Smooth muscle cell (in vitro differentiated cells): ENCODE data around the gene ADM5. TPM values are rescaled to one million over a fixed set of nuclear protein-coding genes. Genes with fewer than 3 reads are reported as not detected.

ENCODE experiments used
- DNase-seq: peaks from one replicate; lab custom pipeline; 2025; ENCODE audit not compliant: unreplicated experiment; lab: John Stamatoyannopoulos, UW
- H2AFZ ChIP-seq: fragments of 200-600 bp; sonication (generic); 2 replicates; pipeline ENCODE4 v1.6.0; 2016; ENCODE audit warnings: antibody characterized with exemption, low read depth, mild to moderate bottlenecking
- H3F3A ChIP-seq: fragments of 200-600 bp; sonication (generic); 2 replicates; pipeline ENCODE4 v1.6.0; 2017; ENCODE audit warnings: antibody characterized with exemption, low read depth
- H3K27ac ChIP-seq: fragments of 200-600 bp; sonication (generic); 2 replicates; pipeline ENCODE4 v1.5.1; 2016; ENCODE audit warnings: low read depth, mild to moderate bottlenecking
- H3K27me3 ChIP-seq: fragments of 200-600 bp; sonication (generic); 2 replicates; pipeline ENCODE4 v1.6.1; 2016; ENCODE audit warnings: low read depth, mild to moderate bottlenecking
- H3K36me3 ChIP-seq: fragments of 200-600 bp; sonication (generic); 2 replicates; pipeline ENCODE4 v1.5.1; 2016; ENCODE audit warnings: low read depth
- H3K4me1 ChIP-seq: fragments of 200-600 bp; sonication (generic); 2 replicates; pipeline ENCODE4 v1.5.1; 2016; ENCODE audit warnings: low read depth
- H3K4me2 ChIP-seq: fragments of 200-600 bp; sonication (generic); 2 replicates; pipeline ENCODE4 v1.6.0; 2016; ENCODE audit warnings: mild to moderate bottlenecking
- H3K4me3 ChIP-seq: fragments of 200-600 bp; sonication (generic); 2 replicates; pipeline ENCODE4 v1.5.1; 2016; ENCODE audit warnings: mild to moderate bottlenecking
- H3K79me2 ChIP-seq: fragments of 200-600 bp; sonication (generic); 2 replicates; pipeline ENCODE4 v1.6.0; 2016; ENCODE audit warnings: low read depth, mild to moderate bottlenecking
- H3K9ac ChIP-seq: fragments of 200-600 bp; sonication (generic); 2 replicates; pipeline ENCODE4 v1.6.0; 2016; ENCODE audit warnings: low read depth
- H3K9me3 ChIP-seq: fragments of 200-600 bp; sonication (generic); replicated peaks from 2 replicates; pipeline ENCODE4 v1.5.1; 2016; ENCODE audit warnings: low read depth
- H4K20me1 ChIP-seq: fragments of 200-600 bp; sonication (generic); 2 replicates; pipeline ENCODE4 v1.6.0; 2016; ENCODE audit warnings: low read depth
- CTCF ChIP-seq: fragments of 200-600 bp; sonication (generic); IDR thresholded peaks from 2 replicates; pipeline ENCODE4 v1.5.1; 2017; ENCODE audit warnings: borderline replicate concordance, mild to moderate bottlenecking, antibody characterized with exemption; ENCODE audit not compliant: insufficient read depth, poor library complexity, severe bottlenecking
- WGBS: methylation state at CpG from one replicate; pipeline ENCODE4 v1.1.7; 2016; ENCODE audit warnings: low lambda C conversion rate; 5-methylcytosine and 5-hydroxymethylcytosine counted together
- polyA plus RNA-seq: library from polyadenylated mRNA; unstranded; fragments of >200 nt; fragmentation: Nextera tagmentation; extraction: Ambion mirVana; gene quantifications from 2 replicates; pipeline ENCODE4 v1.2.1, GENCODE V29; 2016
- total RNA-seq: library from RNA; depleted of rRNA; stranded (reverse); fragments of >200 nt; gene quantifications from 2 replicates; pipeline ENCODE4 v1.2.3, GENCODE V29; 2014

The ADM5 gene
- total and polyA plus RNA-seq, 2 experiments from 2014 or later = 1.7 to 3.6 TPM

DNA sequence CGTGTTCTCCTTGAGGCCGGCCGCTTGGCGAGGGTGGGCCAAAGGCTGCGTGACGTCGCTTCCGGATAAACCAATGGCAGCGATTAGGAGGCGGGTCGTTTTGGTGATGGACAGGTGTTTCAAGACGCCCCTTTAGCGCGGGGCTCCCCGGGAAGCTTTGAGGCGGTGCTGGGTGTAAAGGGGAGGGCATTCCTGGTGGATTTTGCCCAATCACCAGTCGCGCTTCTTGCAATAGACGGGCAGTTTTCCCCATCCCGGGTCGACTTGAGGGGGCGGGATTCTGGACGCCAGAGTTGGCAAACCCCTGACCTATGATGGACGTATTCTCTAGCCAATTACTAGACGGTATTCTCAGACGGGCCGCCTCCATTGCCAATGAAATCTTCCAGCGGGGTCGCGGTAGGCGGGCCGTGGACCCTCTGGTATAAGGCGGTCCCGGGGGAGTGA lies 12.6 kb upstream of the ADM5 start:
- Histone ChIP-seq H3K4me3 (peak overlapping the region; percentile 68), H3K79me2 (peaks cover 47% of the 10 kb centered on the region), H3K4me1 (peaks cover 16% of the 10 kb centered on the region), H3K27ac (peak overlapping the region; percentile 98), H3K27me3 (no peaks in the 10 kb centered on the region), H3F3A (peaks cover 32% of the 10 kb centered on the region), H2AFZ (no peak overlapping the region), H3K4me2 (peak overlapping the region; percentile 91), H4K20me1 (peaks cover 43% of the 10 kb centered on the region), H3K36me3 (no peaks in the 10 kb centered on the region), H3K9me3 (no peaks in the 10 kb centered on the region), H3K9ac (peak overlapping the region; percentile 98)
- peak; percentile 96 for DNase-seq
- WGBS = under 1% methylated on average over 34 of the region's 34 CpGs
- no peak for TF ChIP-seq CTCF

GRCh38 chr19:49677231-49677900 lies 12.0 kb upstream of the ADM5 start, which contains the start of gene PRMT1:
PRMT1 (plus strand) TSS chr19:49677271; CDS start chr19:49677281, 10 bp downstream.
- H2AFZ ChIP-seq = peak within 1 kb of the TSS; percentile 63
- H3K79me2 ChIP-seq = peaks cover 49% of the 10 kb centered on the region
- TF ChIP-seq CTCF = no peak
- peaks cover 16% of the 10 kb centered on the region for H3K4me1 ChIP-seq
- no peak for DNase-seq
- H3K4me2 ChIP-seq = peak within 1 kb of the TSS; percentile 91
- peak within 1 kb of the TSS; percentile 98 for H3K9ac ChIP-seq
- 0% methylated on average over 21 of the region's 57 CpGs for WGBS
- peak within 1 kb of the TSS; percentile 98 for H3K27ac ChIP-seq
- H3K27me3 ChIP-seq = no peaks in the 10 kb centered on the region
- H3F3A ChIP-seq = peaks cover 32% of the 10 kb centered on the region
- H3K36me3 ChIP-seq = no peaks in the 10 kb centered on the region
- peaks cover 47% of the 10 kb centered on the region for H4K20me1 ChIP-seq
- no peaks in the 10 kb centered on the region for H3K9me3 ChIP-seq
- peak within 1 kb of the TSS; percentile 68 for H3K4me3 ChIP-seq

- peak overlapping the region; percentile 68 for H3K4me3 ChIP-seq
- no peaks in the 10 kb centered on the region for H3K9me3 ChIP-seq
- DNase-seq = peak; percentile 51
- peak; percentile 67 for TF ChIP-seq CTCF
- H3K27ac ChIP-seq = peak overlapping the region; percentile 78
- WGBS = 4% methylated on average over 19 of the region's 21 CpGs
- peaks cover 16% of the 10 kb centered on the region for H3K4me1 ChIP-seq
- peaks cover 52% of the 10 kb centered on the region for H3K79me2 ChIP-seq
- H3K9ac ChIP-seq = peak overlapping the region; percentile 83
- H3K27me3 ChIP-seq = no peaks in the 10 kb centered on the region
- no peaks in the 10 kb centered on the region for H3K36me3 ChIP-seq
- peak overlapping the region; percentile 91 for H3K4me2 ChIP-seq
- H2AFZ ChIP-seq = no peak overlapping the region
- H4K20me1 ChIP-seq = peaks cover 47% of the 10 kb centered on the region
- H3F3A ChIP-seq = peaks cover 32% of the 10 kb centered on the region
Measured at GRCh38 chr19:49677901-49678674, 11.3 kb upstream of the ADM5 start.
